NCI-H345 (cell line): ENCODE results near the gene FOXP1.

Experiments
- DNase-seq: peaks from one replicate; lab custom pipeline; 2025; lab: John Stamatoyannopoulos, UW

The FOXP1 gene

GRCh38 chr3:71072986-71073385, 510.5 kb downstream of the FOXP1 start:
- no peak for DNase-seq

- no peak for DNase-seq
Observed at GRCh38 chr3:71072287-71072686, 511.2 kb downstream of the FOXP1 start.

- no peak for DNase-seq
Observed at GRCh38 chr3:71070497-71071463, 512.7 kb downstream of the FOXP1 start.

GRCh38 chr3:71069797-71070196, 513.7 kb downstream of the FOXP1 start:
- DNase-seq = peak; percentile 34

GRCh38 chr3:71067977-71068654, 515.4 kb downstream of the FOXP1 start:
- DNase-seq = no peak

GRCh38 chr3:71066849-71067261, 516.7 kb downstream of the FOXP1 start:
- no peak for DNase-seq

GRCh38 chr3:71066356-71066755, 517.2 kb downstream of the FOXP1 start:
- peak; percentile 14 for DNase-seq

GRCh38 chr3:71065764-71066013, 517.8 kb downstream of the FOXP1 start:
- DNase-seq = no peak

- DNase-seq = peak; percentile 51
Observed at GRCh38 chr3:71064956-71065763, 518.4 kb downstream of the FOXP1 start.

GRCh38 chr3:71064291-71064955, 519.1 kb downstream of the FOXP1 start:
- peak; percentile 47 for DNase-seq

- DNase-seq = no peak
Observed at GRCh38 chr3:71063773-71064290, 519.7 kb downstream of the FOXP1 start.

- DNase-seq = no peak
Observed at GRCh38 chr3:71062952-71063772, 520.4 kb downstream of the FOXP1 start.

GRCh38 chr3:71062037-71062932, 521.2 kb downstream of the FOXP1 start:
- no peak for DNase-seq

GRCh38 chr3:71061581-71061980, 521.9 kb downstream of the FOXP1 start:
- DNase-seq = no peak

GRCh38 chr3:71061037-71061436, 522.5 kb downstream of the FOXP1 start:
- no peak for DNase-seq

GRCh38 chr3:71060536-71060935, 523.0 kb downstream of the FOXP1 start:
- no peak for DNase-seq

GRCh38 chr3:71057526-71057894, 526.0 kb downstream of the FOXP1 start:
- peak; percentile 13 for DNase-seq

- no peak for DNase-seq
Observed at GRCh38 chr3:71056327-71056726, 527.2 kb downstream of the FOXP1 start.

GRCh38 chr3:71055257-71056001, 528.1 kb downstream of the FOXP1 start:
- no peak for DNase-seq
